RWPE2 (cell line): ENCODE data around the gene CMSS1.
"Not testable (repeated sequence)": the region's sequence is repeated elsewhere in the genome, so short reads cannot be mapped to it uniquely, and the experiment has no call there.

Source experiments
- ATAC-seq: fragments of 200-7000 bp; cut with Tn5 transposase; 3 replicates; pipeline ENCODE4 v1.9.1; 2021; ENCODE audit warnings: low read depth
- DNase-seq: peaks from one replicate; pipeline ENCODE4 v3.0.0-alpha.2; 2020; ENCODE audit warnings: low spot score
- H3K27ac ChIP-seq: fragments of 450-650 bp; 2 replicates; pipeline ENCODE4 v1.5.1; 2017; ENCODE audit warnings: mild to moderate bottlenecking; ENCODE audit not compliant: poor library complexity, severe bottlenecking
- H3K27me3 ChIP-seq: fragments of 250-450 bp; sonication (Bioruptor Pico); 2 replicates; pipeline ENCODE4 v1.5.1; 2021; ENCODE audit warnings: mild to moderate bottlenecking, moderate library complexity; ENCODE audit not compliant: insufficient read depth, poor library complexity, severe bottlenecking
- H3K36me3 ChIP-seq: fragments of 250-450 bp; sonication (Bioruptor Pico); 2 replicates; pipeline ENCODE4 v1.5.1; 2020; ENCODE audit warnings: low read depth, mild to moderate bottlenecking, moderate library complexity
- H3K4me1 ChIP-seq: fragments of 250-450 bp; sonication (Bioruptor Pico); 2 replicates; pipeline ENCODE4 v1.5.1; 2021; ENCODE audit warnings: mild to moderate bottlenecking, moderate library complexity; ENCODE audit not compliant: insufficient read depth, poor library complexity, severe bottlenecking
- H3K4me3 ChIP-seq: fragments of 250-450 bp; sonication (Bioruptor Pico); 2 replicates; pipeline ENCODE4 v1.5.1; 2021; ENCODE audit warnings: mild to moderate bottlenecking, moderate library complexity; ENCODE audit not compliant: severe bottlenecking
- H3K9me3 ChIP-seq: fragments of 250-450 bp; sonication (Bioruptor Pico); 2 replicates; pipeline ENCODE4 v1.5.1; 2021; ENCODE audit warnings: mild to moderate bottlenecking, moderate library complexity; ENCODE audit not compliant: severe bottlenecking
- CTCF ChIP-seq: fragments of 450-650 bp; IDR thresholded peaks from one replicate; pipeline ENCODE4 v1.5.1; 2017; ENCODE audit warnings: mild to moderate bottlenecking, moderate library complexity; ENCODE audit not compliant: poor library complexity, severe bottlenecking

CMSS1 gene

DNA sequence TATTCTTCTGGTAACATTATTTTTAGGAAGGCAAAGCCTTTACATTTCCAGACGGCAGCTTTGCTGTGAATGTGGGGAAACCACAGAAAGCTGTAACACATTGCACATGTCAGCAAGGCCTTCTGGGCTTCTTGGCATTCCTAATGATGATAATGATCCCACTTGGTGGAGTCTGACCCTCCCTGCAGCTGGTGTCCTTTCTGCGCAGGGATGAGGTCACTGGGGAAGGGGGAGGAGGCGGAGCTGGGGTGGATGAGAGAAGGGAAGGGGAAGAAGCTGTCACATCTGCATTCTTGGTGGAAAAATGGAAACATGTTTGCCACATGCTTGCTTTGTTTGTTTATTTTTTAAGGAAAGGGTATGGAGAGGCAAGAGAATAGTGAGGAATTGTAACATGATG is 228.0 kb downstream of the CMSS1 start:
- TF ChIP-seq CTCF, result no peak
- DNase-seq, result no peak
- ATAC-seq, result no peak
- H3K27ac ChIP-seq, result peak overlapping the region; percentile 95
- no peaks in the 10 kb centered on the region for H3K9me3 ChIP-seq
- H3K27me3 ChIP-seq, result no peaks in the 10 kb centered on the region
- H3K4me3 ChIP-seq, result no peak overlapping the region
- no peaks in the 10 kb centered on the region for H3K36me3 ChIP-seq
- H3K4me1 ChIP-seq, result peaks cover 59% of the 10 kb centered on the region

DNA sequence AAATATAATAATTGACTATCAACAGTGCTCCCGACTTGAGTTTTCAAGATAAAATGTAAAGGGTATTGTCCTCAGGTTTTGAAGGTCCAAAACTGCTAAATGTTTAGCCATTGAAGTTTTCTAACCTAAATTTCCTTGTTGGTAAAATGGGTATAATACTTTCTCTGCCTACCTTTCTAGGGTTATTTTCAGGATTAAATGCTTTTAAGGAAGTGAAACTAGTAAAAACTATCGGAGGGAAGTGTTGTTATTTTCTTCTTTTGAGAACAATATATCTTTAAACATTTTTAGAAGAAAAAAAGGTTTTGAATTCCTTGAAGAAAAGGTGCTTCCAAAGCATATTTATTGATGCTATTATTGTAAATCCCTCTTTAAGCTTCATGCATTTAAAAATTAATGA is 229.3 kb downstream of the CMSS1 start:
- peak overlapping the region; percentile 95 for H3K27ac ChIP-seq
- H3K4me1 ChIP-seq, result peaks cover 46% of the 10 kb centered on the region
- H3K4me3 ChIP-seq, result no peak overlapping the region
- ATAC-seq (no peak), DNase-seq (no peak)
- H3K36me3 ChIP-seq, result no peaks in the 10 kb centered on the region
- no peaks in the 10 kb centered on the region for H3K9me3 ChIP-seq
- TF ChIP-seq CTCF, result no peak
- no peaks in the 10 kb centered on the region for H3K27me3 ChIP-seq

DNA sequence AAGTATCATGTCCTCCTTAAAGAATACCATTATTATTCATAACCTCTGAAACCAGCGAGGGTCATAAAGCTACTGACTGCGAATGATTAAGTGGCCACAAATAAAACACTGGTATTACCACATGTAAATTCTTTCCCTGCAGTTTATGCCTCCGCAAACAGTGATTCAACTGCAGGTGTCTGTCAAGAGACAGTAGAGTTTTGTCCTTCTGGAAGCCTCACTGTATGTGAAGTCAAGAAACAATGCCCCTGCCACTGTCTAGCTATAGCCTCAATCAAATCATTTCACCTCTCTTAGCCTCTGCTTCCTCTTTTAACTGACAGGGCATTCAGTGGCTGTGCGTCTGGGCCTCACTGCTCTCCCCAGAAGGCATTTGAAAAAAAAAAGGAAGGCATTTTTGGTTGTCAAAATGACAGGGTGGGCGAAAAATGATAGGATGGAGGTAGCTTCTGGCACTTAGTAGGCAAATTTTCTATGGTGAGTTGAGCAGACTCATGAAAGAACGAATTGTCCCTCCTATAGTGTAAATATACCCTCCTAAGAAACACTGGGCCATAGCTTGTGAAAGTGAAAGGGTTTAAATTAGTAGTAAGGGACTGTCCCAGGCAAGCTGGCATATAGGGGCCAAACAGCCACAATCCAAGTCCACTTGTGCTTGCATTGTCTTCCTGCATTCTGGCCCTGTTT is 229.9 kb downstream of the CMSS1 start:
- peaks cover 41% of the 10 kb centered on the region for H3K4me1 ChIP-seq
- H3K4me3 ChIP-seq, result no peak overlapping the region
- peak; percentile 60 for DNase-seq
- peak overlapping the region; percentile 95 for H3K27ac ChIP-seq
- peak; percentile 95 for ATAC-seq
- no peaks in the 10 kb centered on the region for H3K36me3 ChIP-seq
- no peaks in the 10 kb centered on the region for H3K9me3 ChIP-seq
- H3K27me3 ChIP-seq, result no peaks in the 10 kb centered on the region
- TF ChIP-seq CTCF, result no peak

- TF ChIP-seq CTCF, result no peak
- Histone ChIP-seq H3K9me3 (no peaks in the 10 kb centered on the region), H3K27ac (peak overlapping the region; percentile 95), H3K4me3 (no peak overlapping the region), H3K36me3 (no peaks in the 10 kb centered on the region), H3K4me1 (peaks cover 35% of the 10 kb centered on the region), H3K27me3 (no peaks in the 10 kb centered on the region)
- no peak for DNase-seq
- ATAC-seq, result no peak
Observed at GRCh38 chr3:100048248-100048647, 230.6 kb downstream of the CMSS1 start.

DNA sequence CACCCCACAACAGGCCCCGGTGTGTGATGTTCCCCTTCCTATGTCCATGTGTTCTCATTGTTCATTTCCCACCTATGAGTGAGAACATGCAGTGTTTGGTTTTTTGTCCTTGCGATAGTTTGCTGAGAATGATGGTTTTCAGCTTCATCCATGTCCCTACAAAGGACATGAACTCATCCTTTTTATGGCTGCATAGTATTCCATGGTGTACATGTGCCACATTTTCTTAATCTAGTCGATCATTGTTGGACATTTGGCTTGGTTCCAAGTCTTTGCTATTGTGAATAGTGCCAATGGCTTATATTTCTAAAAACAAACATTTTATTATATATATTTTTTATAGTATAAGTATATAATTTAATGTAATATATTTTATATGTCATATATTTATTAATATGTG is 233.9 kb downstream of the CMSS1 start:
- not testable (repeated sequence) for H3K9me3 ChIP-seq, ATAC-seq, H3K36me3 ChIP-seq, H3K27ac ChIP-seq, H3K27me3 ChIP-seq, H3K4me3 ChIP-seq, DNase-seq
- H3K4me1 ChIP-seq, result peaks cover 20% of the 10 kb centered on the region
